Mammary epithelial cell (primary cell): ENCODE data around the gene RMDN2.

Experiments
- EZH2 ChIP-seq: IDR thresholded peaks from 2 replicates; pipeline ENCODE4 v1.6.1; 2012; ENCODE audit warnings: low read length, inconsistent platforms, borderline replicate concordance
- TF ChIP-seq, protein P1 (sequence below), 2 donors: IDR thresholded peaks in 1 of 2; conservative IDR thresholded peaks in 1 of 2; 2 replicates each; pipeline ENCODE4 v1.5.1; 2011 to 2012; ENCODE audit warnings: inconsistent platforms in 2 of 2, low read length in 2 of 2, mild to moderate bottlenecking in 2 of 2, control low read depth in 1 of 2, low read depth in 1 of 2; ENCODE audit not compliant: insufficient read depth in 1 of 2; ENCODE audit errors: extremely low read depth in 1 of 2

- TF ChIP-seq, protein P1, sequence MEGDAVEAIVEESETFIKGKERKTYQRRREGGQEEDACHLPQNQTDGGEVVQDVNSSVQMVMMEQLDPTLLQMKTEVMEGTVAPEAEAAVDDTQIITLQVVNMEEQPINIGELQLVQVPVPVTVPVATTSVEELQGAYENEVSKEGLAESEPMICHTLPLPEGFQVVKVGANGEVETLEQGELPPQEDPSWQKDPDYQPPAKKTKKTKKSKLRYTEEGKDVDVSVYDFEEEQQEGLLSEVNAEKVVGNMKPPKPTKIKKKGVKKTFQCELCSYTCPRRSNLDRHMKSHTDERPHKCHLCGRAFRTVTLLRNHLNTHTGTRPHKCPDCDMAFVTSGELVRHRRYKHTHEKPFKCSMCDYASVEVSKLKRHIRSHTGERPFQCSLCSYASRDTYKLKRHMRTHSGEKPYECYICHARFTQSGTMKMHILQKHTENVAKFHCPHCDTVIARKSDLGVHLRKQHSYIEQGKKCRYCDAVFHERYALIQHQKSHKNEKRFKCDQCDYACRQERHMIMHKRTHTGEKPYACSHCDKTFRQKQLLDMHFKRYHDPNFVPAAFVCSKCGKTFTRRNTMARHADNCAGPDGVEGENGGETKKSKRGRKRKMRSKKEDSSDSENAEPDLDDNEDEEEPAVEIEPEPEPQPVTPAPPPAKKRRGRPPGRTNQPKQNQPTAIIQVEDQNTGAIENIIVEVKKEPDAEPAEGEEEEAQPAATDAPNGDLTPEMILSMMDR (conservative IDR thresholded peaks at IDR 0.05 in 1 of 2, IDR thresholded peaks at IDR 0.05 in 1 of 2; ENCODE audit: extremely low read depth in 1 of 2, insufficient read depth in 1 of 2, low read depth in 1 of 2, low read length in 2 of 2), result no peak
- no peak for TF ChIP-seq EZH2
Measured at GRCh38 chr2:38035968-38036367, 110.9 kb downstream of the RMDN2 start.
